Upper lobe of right lung (tissue), 1 donor: ENCODE data around the gene TRMT1. TPM values are rescaled to one million over a fixed set of nuclear protein-coding genes. Genes with fewer than 3 reads are reported as not detected.

Experiments
- ATAC-seq: fragments of 200-7000 bp; cut with Tn5 transposase; one replicate; pipeline ENCODE4 v1.9.1; 2020; ENCODE audit warnings: mild to moderate bottlenecking, moderate library complexity
- DNase-seq: peaks from one replicate; pipeline ENCODE4 v3.0.0-alpha.2; 2020
- H3K27ac ChIP-seq: fragments of 200-600 bp; one replicate; pipeline ENCODE4 v1.8.0; 2022
- H3K27me3 ChIP-seq: fragments of 200-600 bp; one replicate; pipeline ENCODE4 v1.8.0; 2022; ENCODE audit warnings: mild to moderate bottlenecking
- H3K36me3 ChIP-seq: fragments of 200-600 bp; one replicate; pipeline ENCODE4 v1.8.0; 2022
- H3K4me1 ChIP-seq: fragments of 200-600 bp; one replicate; pipeline ENCODE4 v1.8.0; 2022
- H3K4me3 ChIP-seq: fragments of 200-600 bp; one replicate; pipeline ENCODE4 v1.8.0; 2022; ENCODE audit warnings: mild to moderate bottlenecking
- H3K9me3 ChIP-seq: fragments of 200-600 bp; one replicate; pipeline ENCODE4 v1.8.0; 2022
- intact Hi-C: fragments of 100-400 bp; cut with DNase I; formaldehyde crosslinking; loops from one replicate; pipeline ENCODE4 v1.11.0; 2022
- total RNA-seq: library from RNA; stranded (reverse); fragmentation: NEBNext Ultra II Directional; extraction: Animal tissue kit (Norgen Biotek cat#: 25700); gene quantifications from one replicate; pipeline ENCODE4 v1.2.1, GENCODE V29; 2021
- TF ChIP-seq, protein P1 (sequence below): fragments of 200-600 bp; IDR thresholded peaks from one replicate; pipeline ENCODE4 v1.8.0; 2022; ENCODE audit warnings: antibody characterized with exemption
- donor health status: DM: no; HTN: yes; CAD: no; lungs with severe emphysema.

Gene TRMT1
- total RNA-seq, 1 donor from 2014 or later = 33.7 TPM

DNA sequence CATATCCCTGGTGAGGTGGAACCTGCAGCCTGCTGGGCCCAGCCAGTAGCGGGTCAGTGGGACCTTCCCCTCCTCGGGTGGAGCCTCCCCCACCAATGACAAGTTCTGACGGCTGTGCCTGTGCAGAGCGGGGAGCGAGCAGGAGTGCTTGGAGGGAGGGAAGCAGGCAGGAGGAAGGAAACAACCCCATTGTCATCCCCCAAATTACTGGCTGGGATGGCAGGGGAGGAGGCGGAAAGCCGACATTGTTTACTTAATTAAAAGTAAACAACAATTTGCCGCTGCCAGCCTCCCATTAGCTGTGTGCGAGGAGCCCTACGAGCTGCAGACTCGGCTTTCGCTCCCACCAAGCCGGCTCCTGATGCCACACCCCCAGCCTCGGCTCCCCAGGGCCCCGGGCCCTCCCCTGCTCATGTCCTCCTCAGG, 59.4 kb downstream of the TRMT1 start:
- no peaks in the 10 kb centered on the region for H3K36me3 ChIP-seq
- peak overlapping the region; percentile 88 for H3K27ac ChIP-seq
- no peak overlapping the region for H3K4me3 ChIP-seq
- DNase-seq = no peak
- no peaks in the 10 kb centered on the region for H3K9me3 ChIP-seq
- intact Hi-C loops = no loop called here
- TF ChIP-seq, protein P1, sequence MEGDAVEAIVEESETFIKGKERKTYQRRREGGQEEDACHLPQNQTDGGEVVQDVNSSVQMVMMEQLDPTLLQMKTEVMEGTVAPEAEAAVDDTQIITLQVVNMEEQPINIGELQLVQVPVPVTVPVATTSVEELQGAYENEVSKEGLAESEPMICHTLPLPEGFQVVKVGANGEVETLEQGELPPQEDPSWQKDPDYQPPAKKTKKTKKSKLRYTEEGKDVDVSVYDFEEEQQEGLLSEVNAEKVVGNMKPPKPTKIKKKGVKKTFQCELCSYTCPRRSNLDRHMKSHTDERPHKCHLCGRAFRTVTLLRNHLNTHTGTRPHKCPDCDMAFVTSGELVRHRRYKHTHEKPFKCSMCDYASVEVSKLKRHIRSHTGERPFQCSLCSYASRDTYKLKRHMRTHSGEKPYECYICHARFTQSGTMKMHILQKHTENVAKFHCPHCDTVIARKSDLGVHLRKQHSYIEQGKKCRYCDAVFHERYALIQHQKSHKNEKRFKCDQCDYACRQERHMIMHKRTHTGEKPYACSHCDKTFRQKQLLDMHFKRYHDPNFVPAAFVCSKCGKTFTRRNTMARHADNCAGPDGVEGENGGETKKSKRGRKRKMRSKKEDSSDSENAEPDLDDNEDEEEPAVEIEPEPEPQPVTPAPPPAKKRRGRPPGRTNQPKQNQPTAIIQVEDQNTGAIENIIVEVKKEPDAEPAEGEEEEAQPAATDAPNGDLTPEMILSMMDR = no peak
- no peak for ATAC-seq
- H3K4me1 ChIP-seq = peaks cover 94% of the 10 kb centered on the region
- H3K27me3 ChIP-seq = no peaks in the 10 kb centered on the region

DNA sequence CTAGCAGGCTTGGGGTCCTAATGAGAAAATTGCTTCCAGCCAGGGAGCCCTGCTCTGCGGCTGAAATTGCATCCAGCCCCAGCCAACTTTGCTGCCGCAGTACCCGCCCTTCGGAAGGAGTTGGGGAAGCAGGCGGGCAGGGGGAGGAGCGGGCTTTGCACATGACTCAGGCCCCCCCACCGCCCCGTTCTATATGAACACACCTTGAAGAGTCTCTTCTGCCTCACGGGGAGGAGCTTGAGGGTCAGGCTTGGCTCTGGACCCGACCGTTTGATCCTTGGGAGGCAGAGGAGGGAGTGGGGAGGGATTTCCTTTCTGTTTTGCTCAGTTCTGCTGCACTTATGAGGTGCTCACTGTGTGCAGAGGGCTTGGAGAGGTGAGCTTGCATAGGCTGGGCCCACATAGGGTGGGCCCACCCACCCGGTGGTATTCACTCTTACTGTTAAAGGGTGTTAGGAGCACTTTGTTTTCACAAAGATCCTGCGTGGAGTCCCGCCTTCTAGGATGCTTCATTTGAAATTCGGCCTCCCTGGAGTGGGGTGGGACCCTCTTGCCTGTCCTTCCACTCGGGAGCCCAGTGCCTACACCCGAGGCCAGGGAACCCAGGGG, 60.4 kb downstream of the TRMT1 start:
- intact Hi-C loops = no loop called here
- Histone ChIP-seq H3K27me3 (no peaks in the 10 kb centered on the region), H3K9me3 (no peaks in the 10 kb centered on the region), H3K4me1 (peaks cover 96% of the 10 kb centered on the region), H3K27ac (peak overlapping the region; percentile 88), H3K36me3 (no peaks in the 10 kb centered on the region), H3K4me3 (peak overlapping the region; percentile 23)
- TF ChIP-seq, protein P1 = no peak
- DNase-seq (peak; percentile 93), ATAC-seq (peak; percentile 69)

DNA sequence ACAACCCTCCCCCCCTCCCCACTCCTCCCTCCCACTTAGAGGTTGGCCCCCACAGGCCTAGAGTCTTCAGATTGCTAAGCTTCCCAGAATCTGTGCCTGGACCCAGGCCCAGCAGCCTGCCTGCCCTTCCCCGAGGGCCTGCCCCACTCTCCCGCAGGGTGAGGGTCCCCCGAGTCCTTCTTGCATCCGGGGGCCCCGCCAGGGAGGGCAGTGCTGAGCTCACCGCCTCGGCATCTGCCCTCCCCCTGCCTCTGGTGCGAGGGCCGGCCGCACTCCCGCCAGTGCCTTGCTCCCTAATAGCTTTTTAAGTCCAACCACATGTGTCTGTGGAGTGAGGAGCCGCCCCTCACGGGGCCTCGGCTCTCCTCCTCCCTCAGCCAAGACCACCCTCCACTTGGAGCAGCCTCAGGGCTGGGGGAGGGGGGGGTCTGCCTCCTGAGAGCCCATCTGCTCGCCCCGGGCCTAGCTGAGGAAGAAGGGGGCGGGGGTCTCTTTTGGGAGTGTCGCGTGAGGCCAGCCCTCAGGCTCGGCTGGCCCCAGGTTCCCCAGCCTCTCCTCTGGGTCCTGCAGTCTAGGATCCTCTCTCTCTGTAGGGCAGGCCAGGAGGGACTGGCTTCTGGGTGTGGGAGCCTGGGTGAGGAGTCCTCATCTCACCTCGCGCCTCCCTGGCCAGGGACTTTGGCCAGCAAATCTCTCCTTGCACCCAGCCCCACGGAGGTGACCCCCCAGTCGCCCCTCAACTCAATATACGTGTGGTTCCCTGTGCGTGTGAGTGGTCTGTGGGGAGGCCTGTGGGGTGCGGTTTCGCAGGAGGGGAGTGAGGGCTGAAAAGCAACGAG, 61.1 kb downstream of the TRMT1 start:
- no peaks in the 10 kb centered on the region for H3K27me3 ChIP-seq
- H3K4me3 ChIP-seq = peak overlapping the region; percentile 23
- TF ChIP-seq, protein P1 = no peak
- intact Hi-C loops = no loop called here
- ATAC-seq (peak; percentile 44), DNase-seq (peak; percentile 83)
- H3K36me3 ChIP-seq = no peaks in the 10 kb centered on the region
- no peaks in the 10 kb centered on the region for H3K9me3 ChIP-seq
- peak overlapping the region; percentile 88 for H3K27ac ChIP-seq
- peaks cover 96% of the 10 kb centered on the region for H3K4me1 ChIP-seq

Other genes starting within 250 kb of the TRMT1 start
- 61.0 TPM for gene DNASE2, start 235.3 kb downstream of the TRMT1 start, total RNA-seq
- not detected for gene KLF1, start 229.5 kb downstream of the TRMT1 start, total RNA-seq
- gene GCDH, start 225.6 kb downstream of the TRMT1 start, total RNA-seq = 21.0 TPM
- not detected for gene SYCE2, start 197.4 kb downstream of the TRMT1 start, total RNA-seq
- 39.5 TPM for gene FARSA, start 183.0 kb downstream of the TRMT1 start, total RNA-seq
- 991 TPM for gene CALR, start 178.1 kb downstream of the TRMT1 start, total RNA-seq
- gene RAD23A, start 170.9 kb downstream of the TRMT1 start, total RNA-seq = 109 TPM
- 16.4 TPM for gene GADD45GIP1, start 159.5 kb downstream of the TRMT1 start, total RNA-seq
- not detected for gene DAND5, start 147.2 kb downstream of the TRMT1 start, total RNA-seq
- 168 TPM for gene NFIX, start 121.3 kb downstream of the TRMT1 start, total RNA-seq
- 21.8 TPM for gene LYL1, start 13.9 kb downstream of the TRMT1 start, total RNA-seq
- 39.8 TPM for gene NACC1, start 1.5 kb upstream of the TRMT1 start, total RNA-seq
- gene STX10, start 33.6 kb upstream of the TRMT1 start, total RNA-seq = 65.4 TPM
- 104 TPM for gene IER2, start 33.7 kb upstream of the TRMT1 start, total RNA-seq